H9 (cell line): ENCODE data around the gene ROBO2. TPM values are rescaled to one million over a fixed set of nuclear protein-coding genes. Genes with fewer than 3 reads are reported as not detected.

ENCODE experiments used
- DNase-seq: peaks from one replicate; pipeline ENCODE4 v3.0.0-alpha.2; 2017
- H2AFZ ChIP-seq: one replicate; pipeline ENCODE4 v1.6.1; 2013; ENCODE audit warnings: mild to moderate bottlenecking, low read length, control low read depth, moderate library complexity
- H2AK5ac ChIP-seq: 2 replicates; pipeline ENCODE4 v1.6.1; 2013; ENCODE audit warnings: low read length, control low read depth, mixed read lengths; ENCODE audit not compliant: insufficient read length
- H2BK120ac ChIP-seq: one replicate; pipeline ENCODE4 v1.6.1; 2013; ENCODE audit warnings: low read depth, mild to moderate bottlenecking, low read length, control low read depth, inconsistent platforms; ENCODE audit not compliant: poor library complexity, severe bottlenecking
- H2BK12ac ChIP-seq: 2 replicates; pipeline ENCODE4 v1.6.1; 2013; ENCODE audit warnings: low read length, control low read depth, mixed read lengths, low read depth; ENCODE audit not compliant: insufficient read length
- H2BK15ac ChIP-seq: 2 replicates; pipeline ENCODE4 v1.6.1; 2013; ENCODE audit warnings: low read depth, low read length, control low read depth
- H2BK20ac ChIP-seq: one replicate; pipeline ENCODE4 v1.6.1; 2013; ENCODE audit warnings: low read depth, mild to moderate bottlenecking, low read length, control low read depth, inconsistent platforms; ENCODE audit not compliant: poor library complexity, severe bottlenecking
- H2BK5ac ChIP-seq: 2 replicates; pipeline ENCODE4 v1.6.1; 2013; ENCODE audit warnings: low read length, control low read depth, mixed read lengths; ENCODE audit not compliant: insufficient read length
- H3K14ac ChIP-seq: 2 replicates; pipeline ENCODE4 v1.6.1; 2013; ENCODE audit warnings: low read length, control low read depth; ENCODE audit not compliant: insufficient read depth
- H3K18ac ChIP-seq: 2 replicates; pipeline ENCODE4 v1.6.1; 2013; ENCODE audit warnings: low read depth, mild to moderate bottlenecking, mixed read lengths, low read length, control low read depth; ENCODE audit not compliant: insufficient read length
- H3K23ac ChIP-seq: 2 replicates; pipeline ENCODE4 v1.6.1; 2013; ENCODE audit warnings: low read length, control low read depth, mixed read lengths, low read depth; ENCODE audit not compliant: insufficient read length
- H3K23me2 ChIP-seq: 2 replicates; pipeline ENCODE4 v1.6.1; 2013; ENCODE audit warnings: low read depth, mild to moderate bottlenecking, mixed read lengths, low read length, control low read depth; ENCODE audit not compliant: insufficient read length, poor library complexity, severe bottlenecking
- H3K27ac ChIP-seq: 2 replicates; pipeline ENCODE4 v1.5.1; 2013; ENCODE audit warnings: low read length, control low read depth, mixed read lengths, low read depth; ENCODE audit not compliant: insufficient read length
- H3K27me3 ChIP-seq: 2 replicates; pipeline ENCODE4 v1.6.1; 2013; ENCODE audit warnings: low read length, control low read depth, inconsistent platforms; ENCODE audit not compliant: insufficient read depth
- H3K4ac ChIP-seq: 2 replicates; pipeline ENCODE4 v1.6.1; 2013; ENCODE audit warnings: low read depth, mild to moderate bottlenecking, control low read depth, inconsistent platforms, low read length, moderate library complexity
- H3K4me1 ChIP-seq: 2 replicates; pipeline ENCODE4 v1.6.1; 2013; ENCODE audit warnings: low read length, control low read depth, inconsistent platforms; ENCODE audit not compliant: insufficient read depth
- H3K4me2 ChIP-seq: 2 replicates; pipeline ENCODE4 v1.6.1; 2013; ENCODE audit warnings: low read length, control low read depth, mixed read lengths; ENCODE audit not compliant: insufficient read length, insufficient read depth
- H3K56ac ChIP-seq: 2 replicates; pipeline ENCODE4 v1.6.1; 2013; ENCODE audit warnings: low read depth, mild to moderate bottlenecking, mixed read lengths, low read length, control low read depth; ENCODE audit not compliant: insufficient read length
- H3K79me1 ChIP-seq: 2 replicates; pipeline ENCODE4 v1.6.1; 2013; ENCODE audit warnings: low read depth, mild to moderate bottlenecking, moderate library complexity, low read length, control low read depth, inconsistent platforms; ENCODE audit not compliant: insufficient read depth, poor library complexity, severe bottlenecking
- H3K79me2 ChIP-seq: 2 replicates; pipeline ENCODE4 v1.6.1; 2013; ENCODE audit warnings: low read length, control low read depth, inconsistent platforms; ENCODE audit not compliant: insufficient read depth
- H3K9ac ChIP-seq: 2 replicates; pipeline ENCODE4 v1.6.1; 2013; ENCODE audit warnings: low read length, control low read depth, mixed read lengths; ENCODE audit not compliant: insufficient read length; ENCODE audit errors: extremely low read depth
- H3K9me3 ChIP-seq: one replicate; pipeline ENCODE4 v1.6.1; 2013; ENCODE audit warnings: low read depth, low read length, inconsistent platforms; ENCODE audit not compliant: control insufficient read depth
- H3T11ph ChIP-seq: one replicate; pipeline ENCODE4 v1.6.1; 2013; ENCODE audit warnings: mild to moderate bottlenecking, low read length, control low read depth, inconsistent platforms
- H4K20me1 ChIP-seq: one replicate; pipeline ENCODE4 v1.6.1; 2013; ENCODE audit not compliant: control insufficient read depth, insufficient read length, insufficient read depth
- H4K5ac ChIP-seq: 2 replicates; pipeline ENCODE4 v1.6.1; 2013; ENCODE audit warnings: low read depth, mild to moderate bottlenecking, mixed read lengths, low read length, control low read depth; ENCODE audit not compliant: insufficient read length
- H4K8ac ChIP-seq: replicated peaks from 2 replicates; pipeline ENCODE4 v1.6.1; 2013; ENCODE audit warnings: low read length, control low read depth, mixed read lengths, low read depth; ENCODE audit not compliant: insufficient read length
- H4K91ac ChIP-seq: 2 replicates; pipeline ENCODE4 v1.6.1; 2013; ENCODE audit warnings: low read depth, mild to moderate bottlenecking, moderate library complexity, mixed read lengths, low read length, control low read depth; ENCODE audit not compliant: insufficient read length
- H3K27ac Mint-ChIP-seq, 3 experiments: 2 replicates in 2 of 3; 3 replicates in 1 of 3; pipeline ENCODE4 v1.8.0; 2020 to 2021; ENCODE audit warnings: mixed read lengths in 3 of 3, mild to moderate bottlenecking in 1 of 3, moderate library complexity in 1 of 3
- H3K27me3 Mint-ChIP-seq: 2 replicates; pipeline ENCODE4 v1.8.0; 2021; ENCODE audit warnings: low read depth, mild to moderate bottlenecking, moderate library complexity, mixed read lengths
- H3K36me3 Mint-ChIP-seq, 3 experiments: 2 replicates in 2 of 3; 3 replicates in 1 of 3; pipeline ENCODE4 v1.8.0; 2020 to 2021; ENCODE audit warnings: low read depth in 3 of 3, mixed read lengths in 3 of 3; ENCODE audit not compliant: insufficient read depth in 1 of 3
- H3K4me1 Mint-ChIP-seq, 2 experiments: 2 replicates each; pipeline ENCODE4 v1.8.0; 2020; ENCODE audit warnings: mixed read lengths in 2 of 2
- H3K4me3 Mint-ChIP-seq, 2 experiments: 2 replicates in 1 of 2; 3 replicates in 1 of 2; pipeline ENCODE4 v1.8.0; 2020 to 2021; ENCODE audit warnings: mild to moderate bottlenecking in 2 of 2, mixed read lengths in 2 of 2, moderate library complexity in 1 of 2
- H3K9me3 Mint-ChIP-seq, 2 experiments: 2 replicates in 1 of 2; 3 replicates in 1 of 2; pipeline ENCODE4 v1.8.0; 2020; ENCODE audit warnings: mild to moderate bottlenecking in 2 of 2, mixed read lengths in 2 of 2, moderate library complexity in 1 of 2
- CTCF ChIP-seq: fragments of 200-600 bp; sonication (generic); conservative IDR thresholded peaks from 3 replicates; pipeline ENCODE4 v1.8.0; 2021; ENCODE audit warnings: antibody characterized with exemption, mild to moderate bottlenecking
- WGBS: extraction: QIAGEN DNeasy Blood & Tissue Kit; methylation state at CpG from one replicate; pipeline ENCODE4 v1.1.7; 2013; ENCODE audit warnings: missing lambda C conversion rate, low lambda C conversion rate, mixed read lengths; ENCODE audit not compliant: insufficient read length; ENCODE audit errors: extremely low coverage; 5-methylcytosine and 5-hydroxymethylcytosine counted together
- total RNA-seq: library from RNA; stranded (reverse); gene quantifications from 2 replicates; pipeline ENCODE4 v1.2.1, GENCODE V29; 2021

ROBO2 gene
- total RNA-seq, 1 experiment from 2014 or later, result 2.3 TPM

GRCh38 chr3:77071364-77071763 lies 31.5 kb downstream of the ROBO2 start:
- H3K9me3 Mint-ChIP-seq, result no peaks in the 10 kb centered on the region
- H3K27ac Mint-ChIP-seq, result peak overlapping the region in 1 of 3 experiments; percentile 4; a peak in 2 of 7 replicates
- H3K36me3 Mint-ChIP-seq, result no peaks in the 10 kb centered on the region
- Histone ChIP-seq H3K27ac (no peak overlapping the region), H3T11ph (no peak overlapping the region), H4K91ac (no peak overlapping the region), H3K56ac (no peak overlapping the region), H2BK20ac (no peak overlapping the region), H3K9me3 (no peaks in the 10 kb centered on the region), H3K4me1 (peaks cover 6% of the 10 kb centered on the region), H4K20me1 (no peaks in the 10 kb centered on the region), H4K5ac (no peak overlapping the region), H3K4me2 (no peak overlapping the region), H3K79me2 (no peaks in the 10 kb centered on the region), H2AK5ac (no peak overlapping the region), H2BK120ac (no peak overlapping the region), H3K23me2 (no peaks in the 10 kb centered on the region), H4K8ac (no peak overlapping the region), H2BK12ac (no peak overlapping the region), H3K18ac (no peak overlapping the region), H3K14ac (no peak overlapping the region), H3K4ac (no peak overlapping the region), H3K9ac (no peak overlapping the region), H3K79me1 (no peaks in the 10 kb centered on the region), H2BK5ac (no peak overlapping the region), H2AFZ (no peak overlapping the region), H3K23ac (no peak overlapping the region), H2BK15ac (no peak overlapping the region), H3K27me3 (no peaks in the 10 kb centered on the region)
- TF ChIP-seq CTCF, result no peak
- WGBS, result no CpG with 5 or more reads among the region's 5 CpGs
- DNase-seq, result no peak
- H3K4me1 Mint-ChIP-seq, result peaks cover 26 to 37% of the 10 kb centered on the region in 2 experiments
- no peaks in the 10 kb centered on the region for H3K27me3 Mint-ChIP-seq
- no peak overlapping the region for H3K4me3 Mint-ChIP-seq
